A673 (cell line): ENCODE data around the gene TIGD7.

Experiments used
- EZH2 ChIP-seq: fragments of 200-600 bp; sonication (generic); IDR thresholded peaks from 2 replicates; pipeline ENCODE4 v1.6.1; 2017; ENCODE audit warnings: borderline replicate concordance, low read depth, mild to moderate bottlenecking, mixed read lengths, antibody characterized with exemption, low read length; ENCODE audit not compliant: poor library complexity, severe bottlenecking
- TF ChIP-seq, protein P1 (sequence below): fragments of 300-800, 200-600 bp; sonication (generic); conservative IDR thresholded peaks from 2 replicates; pipeline ENCODE4 v1.5.1; 2017; ENCODE audit warnings: low read depth, mild to moderate bottlenecking, antibody characterized with exemption, low read length, moderate library complexity, mixed read lengths

DNA sequence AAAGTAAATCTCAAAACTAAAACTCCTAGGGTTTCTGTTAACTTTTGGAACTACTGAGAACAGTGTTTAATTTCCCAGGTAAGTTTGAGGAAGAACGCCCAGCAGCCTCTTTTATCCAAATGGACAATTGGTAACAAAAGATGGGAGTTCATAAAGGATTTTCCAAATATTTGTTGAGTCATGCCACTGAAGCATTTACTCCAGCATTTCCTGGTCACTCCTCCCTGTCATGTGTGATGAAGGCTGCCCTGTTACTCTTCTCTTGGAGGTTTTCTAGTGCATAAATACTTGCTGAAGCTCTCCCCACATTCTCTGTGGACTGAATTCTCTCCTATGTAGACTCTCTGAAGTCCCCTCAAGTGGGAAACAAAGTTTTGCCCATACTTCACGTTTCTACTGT is 16.6 kb upstream of the TIGD7 start:
- TF ChIP-seq EZH2, result no peak
- TF ChIP-seq, protein P1, sequence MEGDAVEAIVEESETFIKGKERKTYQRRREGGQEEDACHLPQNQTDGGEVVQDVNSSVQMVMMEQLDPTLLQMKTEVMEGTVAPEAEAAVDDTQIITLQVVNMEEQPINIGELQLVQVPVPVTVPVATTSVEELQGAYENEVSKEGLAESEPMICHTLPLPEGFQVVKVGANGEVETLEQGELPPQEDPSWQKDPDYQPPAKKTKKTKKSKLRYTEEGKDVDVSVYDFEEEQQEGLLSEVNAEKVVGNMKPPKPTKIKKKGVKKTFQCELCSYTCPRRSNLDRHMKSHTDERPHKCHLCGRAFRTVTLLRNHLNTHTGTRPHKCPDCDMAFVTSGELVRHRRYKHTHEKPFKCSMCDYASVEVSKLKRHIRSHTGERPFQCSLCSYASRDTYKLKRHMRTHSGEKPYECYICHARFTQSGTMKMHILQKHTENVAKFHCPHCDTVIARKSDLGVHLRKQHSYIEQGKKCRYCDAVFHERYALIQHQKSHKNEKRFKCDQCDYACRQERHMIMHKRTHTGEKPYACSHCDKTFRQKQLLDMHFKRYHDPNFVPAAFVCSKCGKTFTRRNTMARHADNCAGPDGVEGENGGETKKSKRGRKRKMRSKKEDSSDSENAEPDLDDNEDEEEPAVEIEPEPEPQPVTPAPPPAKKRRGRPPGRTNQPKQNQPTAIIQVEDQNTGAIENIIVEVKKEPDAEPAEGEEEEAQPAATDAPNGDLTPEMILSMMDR, result no peak
